ENCODE measurements around the gene GDAP1L1.
"Not testable (repeated sequence)": the region's sequence is repeated elsewhere in the genome, so short reads cannot be mapped to it uniquely, and the experiment has no call there.

Gene GDAP1L1

GRCh38 chr20:44221368-44221954 is 25.6 kb upstream of the GDAP1L1 start:
- no peak for DNase-seq

- no peak for DNase-seq
Observed at GRCh38 chr20:44222027-44222426, 25.1 kb upstream of the GDAP1L1 start.

- no peak for DNase-seq
Observed at GRCh38 chr20:44222633-44223368, 24.3 kb upstream of the GDAP1L1 start.

- DNase-seq: no peak
Observed at GRCh38 chr20:44223721-44224120, 23.4 kb upstream of the GDAP1L1 start.

GRCh38 chr20:44224637-44225036 is 22.5 kb upstream of the GDAP1L1 start:
- DNase-seq: no peak

GRCh38 chr20:44228465-44229258 is 18.4 kb upstream of the GDAP1L1 start:
- no peak for DNase-seq

GRCh38 chr20:44231193-44231592 is 15.9 kb upstream of the GDAP1L1 start:
- peak; percentile 12 for DNase-seq

- DNase-seq: peak; percentile 19
Observed at GRCh38 chr20:44231713-44232468, 15.2 kb upstream of the GDAP1L1 start.

GRCh38 chr20:44232469-44232856 is 14.6 kb upstream of the GDAP1L1 start:
- DNase-seq: not testable (repeated sequence)

GRCh38 chr20:44233436-44234016 is 13.6 kb upstream of the GDAP1L1 start:
- no peak for DNase-seq

GRCh38 chr20:44234566-44235317 is 12.4 kb upstream of the GDAP1L1 start:
- no peak for DNase-seq

GRCh38 chr20:44235702-44236101 is 11.4 kb upstream of the GDAP1L1 start:
- no peak for DNase-seq

- DNase-seq: not testable (repeated sequence)
Observed at GRCh38 chr20:44236840-44237239, 10.3 kb upstream of the GDAP1L1 start.

GRCh38 chr20:44241796-44242195 is 5.3 kb upstream of the GDAP1L1 start:
- DNase-seq: no peak

- DNase-seq: no peak
Observed at GRCh38 chr20:44245977-44246376, 1.1 kb upstream of the GDAP1L1 start.

- peak; percentile 43 for DNase-seq
Observed at GRCh38 chr20:44247586-44248409, 690 bp downstream of the GDAP1L1 start.

- no peak for DNase-seq
Observed at GRCh38 chr20:44248410-44248759, 1.3 kb downstream of the GDAP1L1 start.

GRCh38 chr20:44251284-44251683 is 4.2 kb downstream of the GDAP1L1 start:
- no peak for DNase-seq

GRCh38 chr20:44253528-44253927 is 6.4 kb downstream of the GDAP1L1 start:
- no peak for DNase-seq

- no peak for DNase-seq
Observed at GRCh38 chr20:44254073-44254472, 7.0 kb downstream of the GDAP1L1 start.

GRCh38 chr20:44255942-44256341 is 8.8 kb downstream of the GDAP1L1 start:
- no peak for DNase-seq

All from fibroblast of skin of back (primary cell).